VCaP (cell line): Measurements from ENCODE around the gene ZNF462.

Source experiments
- H3K27ac ChIP-seq: fragments of 450-650 bp; 2 replicates; pipeline ENCODE4 v1.5.1; 2017
- CTCF ChIP-seq: fragments of 450-650 bp; conservative IDR thresholded peaks from 2 replicates; pipeline ENCODE4 v1.5.1; 2017; ENCODE audit warnings: mild to moderate bottlenecking, moderate library complexity

Gene ZNF462

GRCh38 chr9:106874652-106875051, 11.7 kb downstream of the ZNF462 start:
- H3K27ac ChIP-seq, result no peak overlapping the region
- no peak for TF ChIP-seq CTCF

GRCh38 chr9:106875529-106875928, 12.6 kb downstream of the ZNF462 start:
- H3K27ac ChIP-seq, result no peak overlapping the region

GRCh38 chr9:106877345-106877744, 14.4 kb downstream of the ZNF462 start:
- no peak for TF ChIP-seq CTCF
- peak overlapping the region; percentile 69; the same call in 1 of the 2 replicates for H3K27ac ChIP-seq

More at GRCh38 chr9:106875529-106875928, 12.6 kb downstream of the ZNF462 start:
- TF ChIP-seq CTCF, result no peak

- peak overlapping the region; percentile 69 for H3K27ac ChIP-seq
- TF ChIP-seq CTCF, result no peak
These were observed 15.3 kb downstream of the ZNF462 start for GRCh38 chr9:106878081-106878837.

- H3K27ac ChIP-seq, result peak overlapping the region; percentile 69
- no peak for TF ChIP-seq CTCF
These were observed 16.0 kb downstream of the ZNF462 start for GRCh38 chr9:106878934-106879333.

GRCh38 chr9:106879439-106879882, 16.5 kb downstream of the ZNF462 start:
- H3K27ac ChIP-seq, result peak overlapping the region; percentile 69
- no peak for TF ChIP-seq CTCF

- no peak for TF ChIP-seq CTCF
- H3K27ac ChIP-seq, result peak overlapping the region; percentile 69
These were observed 17.1 kb downstream of the ZNF462 start for GRCh38 chr9:106880081-106880480.
